ENCODE results near the gene FBLN1. TPM values are rescaled to one million over a fixed set of nuclear protein-coding genes. Genes with fewer than 3 reads are reported as not detected.
"Not testable (repeated sequence)": the region's sequence is repeated elsewhere in the genome, so short reads cannot be mapped to it uniquely, and the experiment has no call there.

The FBLN1 gene
- total and polyA plus RNA-seq, 9 donors = 93.4 to 235 (median 155) TPM

DNA sequence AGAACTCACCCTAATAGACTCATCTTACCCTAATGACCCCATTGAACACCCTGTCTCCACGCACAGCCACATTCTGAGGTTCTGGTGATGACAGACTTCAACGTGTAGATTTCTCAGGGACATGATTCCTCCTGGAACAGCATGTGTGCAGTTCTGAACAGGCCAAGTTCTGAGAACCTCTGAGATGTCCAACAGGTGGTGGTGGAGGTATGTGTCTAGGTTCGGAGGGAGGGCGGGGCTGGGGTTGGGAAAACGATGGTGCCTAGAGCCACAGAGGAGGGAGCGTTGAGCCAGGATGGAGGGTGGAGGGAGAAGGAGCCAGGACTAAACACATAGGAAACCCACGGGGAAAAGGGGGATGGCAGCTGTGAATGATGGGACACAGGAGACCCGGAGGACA, 43.4 kb upstream of the FBLN1 start:
- 86% methylated on average over 7 of the region's 8 CpGs for WGBS (ENCODE audit: insufficient coverage)

DNA sequence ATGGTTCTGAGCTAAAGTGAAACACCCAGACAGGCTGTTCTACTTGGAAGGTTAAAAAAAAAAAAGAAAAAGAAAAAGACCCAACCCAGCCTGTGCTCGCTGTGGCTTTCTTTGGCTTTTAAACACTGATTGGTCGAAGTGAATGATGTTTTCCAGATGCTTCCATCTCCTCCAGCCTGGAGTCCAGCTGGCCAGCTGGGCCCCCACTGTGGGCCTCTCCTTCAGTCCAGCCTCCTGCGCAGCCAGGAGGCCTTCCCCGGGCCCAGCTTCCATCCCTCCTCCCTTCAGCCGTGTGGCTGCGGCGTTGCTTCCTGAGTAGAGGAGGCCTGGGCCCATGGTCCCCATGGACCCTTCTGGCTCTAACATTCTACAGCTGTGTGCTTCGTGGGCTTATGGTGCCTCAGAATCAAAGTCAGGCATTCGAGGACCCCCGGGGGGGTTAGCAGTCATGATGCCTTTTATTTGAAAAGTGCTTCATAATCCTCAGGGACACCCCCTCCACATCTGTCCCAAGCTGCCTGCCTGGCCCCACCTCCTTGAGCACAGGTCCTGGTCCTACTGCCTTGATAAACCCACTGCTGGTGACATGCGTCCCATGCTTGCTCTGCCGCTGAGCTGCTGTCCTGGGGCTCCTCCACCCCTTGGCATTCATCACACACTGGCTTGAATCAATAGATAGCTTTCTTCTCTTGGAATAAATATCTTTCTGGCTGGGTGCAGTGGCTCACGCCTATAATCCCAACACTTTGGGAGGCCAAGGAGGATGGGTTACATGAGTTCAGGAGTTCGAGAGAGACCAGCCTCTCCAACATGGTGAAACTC, 42.2 kb upstream of the FBLN1 start:
- 16% methylated on average over 8 of the region's 14 CpGs for WGBS (ENCODE audit: insufficient coverage)
- no peaks in the 10 kb centered on the region for H3K36me3 ChIP-seq (ENCODE audit: control insufficient read depth, insufficient read depth, low read length)
- H3K4me1 ChIP-seq (ENCODE audit: control insufficient read depth, insufficient read depth, low read length) = peaks cover 19% of the 10 kb centered on the region
- H3K27me3 ChIP-seq (ENCODE audit: control insufficient read depth, insufficient read depth, low read length) = peaks cover 2% of the 10 kb centered on the region
- no peak overlapping the region for H3K4me3 ChIP-seq (ENCODE audit: low read length)
- H3K9me3 ChIP-seq (replicated peaks; ENCODE audit: control insufficient read depth, low read depth, low read length) = no peaks in the 10 kb centered on the region
- peak overlapping the region; percentile 78 for H3K27ac ChIP-seq (ENCODE audit: low read length)
- peak; percentile 99 for DNase-seq

More for the DNA sequence above, 43.4 kb upstream of the FBLN1 start:
- Histone ChIP-seq H3K27me3 (ENCODE audit: control insufficient read depth, insufficient read depth, low read length) (peaks cover 2% of the 10 kb centered on the region), H3K4me3 (ENCODE audit: low read length) (no peak overlapping the region), H3K36me3 (ENCODE audit: control insufficient read depth, insufficient read depth, low read length) (no peaks in the 10 kb centered on the region), H3K9me3 (replicated peaks; ENCODE audit: control insufficient read depth, low read depth, low read length) (no peaks in the 10 kb centered on the region), H3K27ac (ENCODE audit: low read length) (no peak overlapping the region), H3K4me1 (ENCODE audit: control insufficient read depth, insufficient read depth, low read length) (peaks cover 29% of the 10 kb centered on the region)
- DNase-seq = no peak

DNA sequence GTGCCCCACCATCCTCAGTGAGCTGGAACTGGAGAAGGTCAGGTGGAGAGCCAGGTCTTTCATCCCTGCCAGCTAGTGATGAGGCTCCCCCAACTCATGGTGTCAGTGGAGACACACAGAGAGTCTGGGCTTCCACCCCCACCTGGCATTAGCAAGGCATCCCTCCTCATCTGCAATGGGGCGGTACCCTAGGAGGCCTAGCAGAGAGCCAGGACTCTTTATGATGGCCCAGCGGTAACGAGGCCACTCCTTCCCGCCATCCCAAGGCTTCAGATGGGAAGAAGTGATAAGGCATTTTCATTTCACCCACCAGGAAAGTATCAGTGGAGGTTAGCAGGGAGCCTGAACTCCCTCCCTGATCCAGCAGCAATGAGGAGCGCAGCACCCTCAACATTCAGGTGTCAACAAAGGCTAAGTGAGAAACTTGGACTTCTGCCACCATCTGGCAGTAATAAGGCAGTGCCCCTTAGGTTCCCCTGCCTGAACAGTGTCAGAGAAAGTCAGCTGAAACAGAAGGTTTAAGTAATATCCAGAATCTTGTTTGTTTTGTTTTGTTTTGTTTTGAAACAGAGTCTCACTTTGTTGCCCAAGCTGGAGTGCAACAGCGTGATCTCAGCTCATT, 40.5 kb upstream of the FBLN1 start:
- DNase-seq = no peak
- Histone ChIP-seq H3K4me3 (ENCODE audit: low read length) (no peak overlapping the region), H3K36me3 (ENCODE audit: control insufficient read depth, insufficient read depth, low read length) (no peaks in the 10 kb centered on the region), H3K27me3 (ENCODE audit: control insufficient read depth, insufficient read depth, low read length) (peaks cover 2% of the 10 kb centered on the region), H3K9me3 (replicated peaks; ENCODE audit: control insufficient read depth, low read depth, low read length) (no peaks in the 10 kb centered on the region), H3K4me1 (ENCODE audit: control insufficient read depth, insufficient read depth, low read length) (peaks cover 17% of the 10 kb centered on the region), H3K27ac (ENCODE audit: low read length) (no peak overlapping the region)
- WGBS (ENCODE audit: insufficient coverage) = 92% methylated on average over 2 of the region's 6 CpGs

DNA sequence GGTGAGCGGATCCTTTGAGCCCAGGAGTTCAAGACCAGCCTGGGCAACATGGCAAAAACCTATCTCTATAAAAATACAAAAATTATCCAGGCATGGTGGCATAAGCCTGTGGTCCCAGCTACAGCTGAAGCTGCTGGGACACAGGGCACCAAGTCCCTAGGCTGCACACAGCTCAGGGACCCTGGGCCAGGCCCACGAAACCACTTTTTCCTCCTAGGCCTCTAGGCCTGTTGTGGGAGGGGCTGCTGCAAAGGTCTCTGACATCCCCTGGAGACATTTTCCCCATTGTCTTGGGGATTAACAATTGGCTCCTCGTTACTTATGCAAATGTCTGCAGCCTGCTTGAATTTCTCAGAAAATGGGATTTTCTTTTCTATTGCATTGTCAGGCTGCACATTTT, 39.0 kb upstream of the FBLN1 start:
- H3K27me3 ChIP-seq (ENCODE audit: control insufficient read depth, insufficient read depth, low read length); H3K4me3 ChIP-seq (ENCODE audit: low read length); H3K9me3 ChIP-seq (replicated peaks; ENCODE audit: control insufficient read depth, low read depth, low read length); H3K36me3 ChIP-seq (ENCODE audit: control insufficient read depth, insufficient read depth, low read length); H3K27ac ChIP-seq (ENCODE audit: low read length); DNase-seq: not testable (repeated sequence)
- peaks cover 20% of the 10 kb centered on the region for H3K4me1 ChIP-seq (ENCODE audit: control insufficient read depth, insufficient read depth, low read length)
- WGBS (ENCODE audit: insufficient coverage) = 94% methylated on average over 2 of the region's 3 CpGs

DNA sequence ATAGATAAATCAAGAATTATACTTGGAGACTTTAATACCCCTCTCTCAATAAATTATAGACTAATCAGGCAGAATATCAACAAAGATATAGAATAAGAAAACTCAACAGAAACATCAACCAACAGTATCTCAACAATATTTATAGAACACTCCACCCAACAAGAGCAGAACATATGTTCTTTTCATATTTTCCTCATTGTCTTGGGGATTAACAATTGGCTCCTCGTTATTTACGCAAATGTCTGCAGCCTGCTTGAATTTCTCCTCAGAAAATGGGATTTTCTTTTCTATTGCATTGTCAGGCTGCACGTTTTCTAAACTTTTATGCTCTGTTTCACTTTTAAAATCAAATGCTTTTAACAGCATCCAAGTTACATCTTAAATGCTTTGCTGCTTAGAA, 37.0 kb upstream of the FBLN1 start:
- Histone ChIP-seq H3K27me3 (ENCODE audit: control insufficient read depth, insufficient read depth, low read length) (no peaks in the 10 kb centered on the region), H3K9me3 (replicated peaks; ENCODE audit: control insufficient read depth, low read depth, low read length) (no peaks in the 10 kb centered on the region), H3K36me3 (ENCODE audit: control insufficient read depth, insufficient read depth, low read length) (no peaks in the 10 kb centered on the region), H3K27ac (ENCODE audit: low read length) (no peak overlapping the region), H3K4me3 (ENCODE audit: low read length) (no peak overlapping the region), H3K4me1 (ENCODE audit: control insufficient read depth, insufficient read depth, low read length) (peaks cover 13% of the 10 kb centered on the region)
- WGBS (ENCODE audit: insufficient coverage) = 27% methylated on average over 3 of the region's 3 CpGs
- peak; percentile 93 for DNase-seq

DNA sequence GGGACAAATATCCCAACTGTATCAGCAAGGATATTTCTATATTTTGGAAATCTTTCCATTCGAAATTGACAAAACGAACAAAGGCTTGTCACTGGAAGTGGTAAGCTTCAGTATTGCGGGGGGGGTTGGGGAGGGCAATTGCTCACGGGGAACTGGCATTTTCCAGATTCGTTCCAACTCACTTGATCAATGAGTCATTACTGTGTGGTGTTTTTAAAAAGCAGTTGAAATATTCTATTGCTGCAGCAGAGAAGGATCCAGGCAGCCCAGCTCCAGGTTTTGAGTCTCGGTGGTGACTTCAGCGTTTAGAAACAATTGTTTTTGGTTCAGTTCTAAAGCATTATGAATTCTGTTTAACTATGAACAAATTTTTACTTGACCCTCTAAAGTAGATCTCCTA, 33.8 kb upstream of the FBLN1 start:
- H3K4me1 ChIP-seq (ENCODE audit: control insufficient read depth, insufficient read depth, low read length) = peaks cover 13% of the 10 kb centered on the region
- H3K9me3 ChIP-seq (replicated peaks; ENCODE audit: control insufficient read depth, low read depth, low read length) = no peaks in the 10 kb centered on the region
- H3K27me3 ChIP-seq (ENCODE audit: control insufficient read depth, insufficient read depth, low read length) = no peaks in the 10 kb centered on the region
- H3K4me3 ChIP-seq (ENCODE audit: low read length) = no peak overlapping the region
- no peak overlapping the region for H3K27ac ChIP-seq (ENCODE audit: low read length)
- 50% methylated on average over 2 of the region's 7 CpGs for WGBS (ENCODE audit: insufficient coverage)
- H3K36me3 ChIP-seq (ENCODE audit: control insufficient read depth, insufficient read depth, low read length) = no peaks in the 10 kb centered on the region
- DNase-seq = peak; percentile 39

DNA sequence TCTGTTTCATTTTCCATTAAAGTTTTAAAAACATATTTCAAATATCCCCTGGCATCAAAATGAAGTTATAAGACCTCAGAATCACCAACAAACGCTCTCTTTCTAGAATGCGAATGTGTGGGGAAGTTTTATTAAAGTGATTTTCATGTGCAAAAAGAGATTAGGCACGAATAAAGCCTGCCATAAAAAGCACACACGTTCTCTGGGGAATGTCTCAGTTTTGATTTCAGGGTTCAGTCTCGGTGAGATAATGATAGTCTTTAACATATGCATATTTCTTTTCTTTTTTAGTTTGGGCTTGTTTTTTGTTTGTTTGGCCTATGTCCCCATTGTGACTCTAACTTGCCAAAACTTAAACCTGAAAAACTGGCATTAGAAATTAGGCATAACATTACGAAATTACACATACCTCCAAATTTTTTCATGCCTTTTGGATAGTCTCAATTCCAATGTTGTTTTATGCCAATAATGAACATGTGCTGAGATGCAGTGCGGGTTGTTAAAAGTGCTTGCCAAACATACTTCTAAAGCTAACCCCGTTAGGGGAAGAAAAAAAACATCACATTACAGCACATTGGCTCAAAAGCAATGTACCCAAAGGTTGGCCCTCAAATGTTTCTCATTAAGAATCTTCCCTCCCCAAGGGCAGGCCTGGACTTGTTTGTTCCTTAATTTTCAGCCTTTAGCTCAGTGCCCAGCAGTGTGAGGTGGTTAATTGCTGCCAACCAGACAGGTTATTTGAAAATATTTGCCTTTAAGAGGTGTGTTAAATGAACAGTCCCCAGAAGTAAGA, 33.2 kb upstream of the FBLN1 start:
- H3K27ac ChIP-seq (ENCODE audit: low read length) = peak overlapping the region; percentile 43
- no peaks in the 10 kb centered on the region for H3K27me3 ChIP-seq (ENCODE audit: control insufficient read depth, insufficient read depth, low read length)

DNA sequence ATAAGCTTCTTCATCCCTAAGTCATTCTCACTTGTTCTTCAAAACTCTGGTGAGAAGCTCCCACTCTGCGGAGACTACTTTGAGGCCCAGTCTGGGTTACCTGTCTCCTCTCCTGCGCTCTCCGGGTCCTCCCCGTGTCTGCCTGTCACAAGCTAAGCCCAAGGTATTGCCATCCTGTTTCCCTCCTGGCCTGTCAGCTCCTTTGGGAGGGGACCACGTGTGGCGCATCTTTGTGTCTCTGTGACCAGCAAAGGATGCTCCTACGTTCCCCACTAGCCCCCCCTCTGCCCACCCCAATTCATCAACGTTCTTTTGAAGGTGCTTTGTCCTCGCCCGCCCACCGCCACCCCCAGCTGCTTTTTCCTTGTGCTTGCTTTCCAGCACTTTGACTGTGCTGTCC, 31.8 kb upstream of the FBLN1 start:
- no peaks in the 10 kb centered on the region for H3K27me3 ChIP-seq (ENCODE audit: control insufficient read depth, insufficient read depth, low read length)
- H3K27ac ChIP-seq (ENCODE audit: low read length) = no peak overlapping the region
- no peaks in the 10 kb centered on the region for H3K36me3 ChIP-seq (ENCODE audit: control insufficient read depth, insufficient read depth, low read length)
- no peak overlapping the region for H3K4me3 ChIP-seq (ENCODE audit: low read length)
- no peak for DNase-seq
- H3K4me1 ChIP-seq (ENCODE audit: control insufficient read depth, insufficient read depth, low read length) = peaks cover 20% of the 10 kb centered on the region
- 86% methylated on average over 6 of the region's 11 CpGs for WGBS (ENCODE audit: insufficient coverage)
- H3K9me3 ChIP-seq (replicated peaks; ENCODE audit: control insufficient read depth, low read depth, low read length) = no peaks in the 10 kb centered on the region

More for the DNA sequence above, 33.2 kb upstream of the FBLN1 start:
- H3K36me3 ChIP-seq (ENCODE audit: control insufficient read depth, insufficient read depth, low read length) = no peaks in the 10 kb centered on the region
- WGBS (ENCODE audit: insufficient coverage) = 0% methylated on average over 1 of the region's 8 CpGs
- peak; percentile 66 for DNase-seq
- no peak overlapping the region for H3K4me3 ChIP-seq (ENCODE audit: low read length)
- H3K4me1 ChIP-seq (ENCODE audit: control insufficient read depth, insufficient read depth, low read length) = peaks cover 13% of the 10 kb centered on the region
- no peaks in the 10 kb centered on the region for H3K9me3 ChIP-seq (replicated peaks; ENCODE audit: control insufficient read depth, low read depth, low read length)

DNA sequence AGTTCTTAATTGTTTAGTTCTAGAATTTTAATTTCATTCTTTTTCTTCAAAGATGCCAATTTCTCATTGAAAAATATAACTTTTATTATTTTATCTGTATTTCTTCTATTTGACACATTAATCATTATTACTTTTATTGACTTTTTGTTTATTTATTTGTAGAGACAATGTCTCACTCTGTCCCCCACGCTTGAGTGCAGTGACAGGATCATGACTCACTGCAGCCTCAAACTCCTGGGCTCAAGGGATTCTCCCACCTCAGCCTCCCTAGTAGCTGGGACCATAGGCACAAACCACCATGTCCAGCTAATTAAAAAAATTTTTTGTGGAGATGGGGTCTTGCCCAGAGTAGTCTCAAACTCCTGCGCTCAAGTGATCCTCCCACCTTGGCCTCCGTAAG, 30.3 kb upstream of the FBLN1 start:
- no peaks in the 10 kb centered on the region for H3K27me3 ChIP-seq (ENCODE audit: control insufficient read depth, insufficient read depth, low read length)
- peaks cover 25% of the 10 kb centered on the region for H3K4me1 ChIP-seq (ENCODE audit: control insufficient read depth, insufficient read depth, low read length)
- H3K9me3 ChIP-seq (replicated peaks; ENCODE audit: control insufficient read depth, low read depth, low read length) = no peaks in the 10 kb centered on the region
- no peak overlapping the region for H3K27ac ChIP-seq (ENCODE audit: low read length)
- DNase-seq = no peak
- whole genome bisulfite sequencing (ENCODE audit: insufficient coverage) = no CpG with 5 or more reads among the region's 3 CpGs
- H3K36me3 ChIP-seq (ENCODE audit: control insufficient read depth, insufficient read depth, low read length) = no peaks in the 10 kb centered on the region
- H3K4me3 ChIP-seq (ENCODE audit: low read length) = no peak overlapping the region

DNA sequence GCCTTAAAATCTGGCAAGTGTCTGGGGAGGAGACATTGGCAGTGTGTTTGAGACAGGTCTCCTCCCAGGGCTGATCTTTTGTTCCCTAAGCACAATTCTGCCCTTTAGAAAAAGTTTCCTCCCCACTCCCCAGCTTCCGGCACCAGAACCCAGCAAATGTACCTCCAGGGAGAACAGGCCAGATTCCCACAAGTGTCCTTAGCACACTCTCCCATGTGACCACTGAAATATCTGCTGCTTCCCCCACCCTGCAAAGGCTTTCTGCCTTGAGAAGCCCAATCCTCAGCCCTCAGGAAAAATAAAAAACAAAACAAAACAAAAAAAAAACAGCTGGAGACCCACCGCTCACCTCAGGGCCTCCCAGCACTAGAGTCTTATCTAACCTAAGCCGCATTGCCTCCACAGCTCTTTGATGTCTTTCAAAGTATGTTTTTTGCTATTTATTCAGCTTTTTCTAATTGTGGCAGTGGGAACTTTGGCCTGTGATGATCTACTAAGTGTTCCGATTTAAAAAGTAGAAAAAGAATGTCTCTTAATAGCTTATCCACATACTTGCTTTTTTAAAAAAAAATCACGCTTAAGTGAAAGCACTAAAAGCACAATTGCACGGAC, 29.0 kb upstream of the FBLN1 start:
- Histone ChIP-seq H3K9me3 (replicated peaks; ENCODE audit: control insufficient read depth, low read depth, low read length) (no peaks in the 10 kb centered on the region), H3K27ac (ENCODE audit: low read length) (no peak overlapping the region), H3K27me3 (ENCODE audit: control insufficient read depth, insufficient read depth, low read length) (no peaks in the 10 kb centered on the region), H3K36me3 (ENCODE audit: control insufficient read depth, insufficient read depth, low read length) (no peaks in the 10 kb centered on the region), H3K4me3 (ENCODE audit: low read length) (no peak overlapping the region), H3K4me1 (ENCODE audit: control insufficient read depth, insufficient read depth, low read length) (peaks cover 26% of the 10 kb centered on the region)
- DNase-seq = no peak
- 65% methylated on average over 2 of the region's 6 CpGs for WGBS (ENCODE audit: insufficient coverage)
